Measurements from ENCODE around the gene NFE2L3. TPM values are rescaled to one million over a fixed set of nuclear protein-coding genes. Genes with fewer than 3 reads are reported as not detected.

Gene NFE2L3
- 6.9 and 15.2 TPM in 2 replicates for total RNA-seq (2011; cell fraction: chromatin; rRNA removed; ENCODE audit: low replicate concordance)
- total RNA-seq (2011; cell fraction: nucleolus; rRNA removed), result 7.7 and 8.9 TPM in 2 replicates
- total RNA-seq (2011; cell fraction: nucleoplasm; rRNA removed), result 12.5 and 15.0 TPM in 2 replicates
- 9.1 and 14.1 TPM in 2 replicates for total RNA-seq (2014; rRNA removed)
- 16.2 and 17.0 TPM in 2 replicates for total RNA-seq (2014; rRNA removed; fragmentation: Illumina TruSeq; extraction: Trizol)
- 14.3 and 15.2 TPM in 2 replicates for total RNA-seq (2015; rRNA removed; fragmentation: Illumina TruSeq; extraction: Trizol)
- total RNA-seq (2021), result 11.8 and 12.2 TPM in 2 replicates
- polyA plus RNA-seq (2011; rRNA removed), result 12.4 and 13.7 TPM in 2 replicates
- polyA plus RNA-seq (2011; cell fraction: cytosol; rRNA removed), result 4.6 and 7.2 TPM in 2 replicates
- polyA plus RNA-seq (2011; cell fraction: nucleus; rRNA removed), result 3.7 and 7.1 TPM in 2 replicates
- 7.3 and 11.7 TPM in 2 replicates for polyA plus RNA-seq (2012)
- polyA plus RNA-seq (2014; fragmentation: Illumina TruSeq; extraction: Trizol), result 14.4 and 16.9 TPM in 2 replicates
- polyA plus RNA-seq (2014; fragmentation: Nextera tagmentation; extraction: Ambion mirVana), result 1 to 10 TPM; 2.9 to 4.8 TPM
- 9.5 and 10.7 TPM in 2 replicates for polyA plus RNA-seq (2014; rRNA removed)
- 14.4 and 20.7 TPM in 2 replicates for polyA minus RNA-seq (2011; rRNA and poly(A)+ RNA removed)
- 3.3 and 5.5 TPM in 2 replicates for polyA minus RNA-seq (2011; cell fraction: cytosol; rRNA and poly(A)+ RNA removed)
- 4.0 and 13.1 TPM in 2 replicates for polyA minus RNA-seq (2011; cell fraction: nucleus; rRNA and poly(A)+ RNA removed)
- Bru-seq, nascent RNA, result percentile 63 among the genes with signal in this experiment
- BruChase-seq, experiment 1, labeled RNA remaining after a 2-hour chase, result percentile 57 among the genes with signal in this experiment
- percentile 57 among the genes with signal in this experiment for BruChase-seq, experiment 2, labeled RNA remaining after a 6-hour chase
- long read RNA-seq, experiment 1, transcript NFE2L3-201 (4 exons, 3,686 nt), result major isoform, 86 of 93 reads
- long read RNA-seq, experiment 1, partial matches to known transcripts, result 2 of 93 reads
- long read RNA-seq, experiment 1, other reads (novel, unspliced or antisense), result 4 of 93 reads
- long read RNA-seq, experiment 2, transcript NFE2L3-202 (1 exons, 2,258 nt), result major isoform, 6 of 16 reads
- long read RNA-seq, experiment 2, partial matches to known transcripts, result 2 of 16 reads
- long read RNA-seq, experiment 2, other reads (novel, unspliced or antisense), result 4 of 16 reads
- long read RNA-seq, experiment 3, partial matches to known transcripts, result 0 of 3 reads
- long read RNA-seq, experiment 3, other reads (novel, unspliced or antisense), result 1 of 3 reads

- peaks cover 31 to 38% of the 10 kb centered on the region in 2 experiments for H3K4me1 ChIP-seq (replicated peaks in 1 of 2; ENCODE audit: control insufficient read depth in 2 of 2, insufficient read depth in 2 of 2, low read length in 2 of 2)
- H3K9ac ChIP-seq (ENCODE audit: insufficient read depth in 1 of 2, low read depth in 2 of 2, low read length in 2 of 2), result peak within 1 kb of the TSS; percentile 59 to 87
- ATAC-seq, result peak; percentile 90
- TF ChIP-seq ZBTB1 (CRISPR knock-in tag; IDR thresholded peaks at IDR 0.05; ENCODE audit: borderline replicate concordance, low read depth) (peak; percentile 27; the same call in 1 of the 2 replicates), SP1 (CRISPR knock-in tag; IDR thresholded peaks at IDR 0.05) (peak; percentile 48; the same call in 1 of the 2 replicates), KLF13 (tag; IDR thresholded peaks at IDR 0.05; ENCODE audit: borderline replicate concordance, low read depth) (no peak), L3MBTL2 (IDR thresholded peaks at IDR 0.05) (no peak), NR0B1 (IDR thresholded peaks at IDR 0.05; ENCODE audit: partially characterized antibody) (no peak), MAFG (tag; conservative IDR thresholded peaks at IDR 0.05) (no peak), HINFP (tag; conservative IDR thresholded peaks at IDR 0.05; ENCODE audit: low read depth) (no peak), ADNP (tag; IDR thresholded peaks at IDR 0.05) (no peak), HCFC1 (IDR thresholded peaks at IDR 0.05; ENCODE audit: low read depth, low read length) (no peak), NR2F6 (CRISPR knock-in tag; IDR thresholded peaks at IDR 0.05) (no peak), SMAD1 (IDR thresholded peaks at IDR 0.05; ENCODE audit: low read depth, low read length, partially characterized antibody) (no peak)
Measured at GRCh38 chr7:26151953-26152781, at the start of gene NFE2L3. Gene NFE2L3, plus strand, starts transcription at chr7:26152198. Its CDS starts 301 bp downstream, at chr7:26152499.

More at GRCh38 chr7:26151953-26152781, at the start of gene NFE2L3:
- H3K79me2 ChIP-seq (ENCODE audit: control insufficient read depth, insufficient read depth, low read length), result peaks cover 49% of the 10 kb centered on the region
- intact Hi-C loops (cut with micrococcal nuclease) (loop anchor here (2.0 kb wide), 1 partner anchor 35 kb away; no protein-coding TSS in a partner anchor), in situ Hi-C loops (cut with MboI) (no loop called here)
- no peaks in the 10 kb centered on the region for H3K9me1 ChIP-seq (ENCODE audit: control insufficient read depth, insufficient read depth, low read length)
- no peak for FAIRE-seq
- peak within 1 kb of the TSS; percentile 97 for H2AFZ ChIP-seq (ENCODE audit: low read depth, low read length)
- H3K27me3 ChIP-seq (ENCODE audit: control insufficient read depth in 2 of 2, insufficient read depth in 2 of 2, low read length in 2 of 2), result no peaks in the 10 kb centered on the region
- ChIA-PET POLR2A (interaction anchor here (0.5 to 2.5 kb wide), 14 partner anchors 9 to 208 kb away, joined by 3 to 13 read pairs (median 4); partner anchors contain the start of genes CBX3, HNRNPA2B1 and SNX10), CTCF (ENCODE audit: low intra/inter-chr PET ratio) (interaction anchor here (1.3 kb wide), 1 partner anchor 48 kb away, joined by 4 read pairs; the partner anchor contains the start of gene HNRNPA2B1)
- WGBS (ENCODE audit: insufficient coverage, low coverage, missing lambda C conversion rate), result under 1% methylated on average over 79 of the region's 95 CpGs
- H3K27ac ChIP-seq (ENCODE audit: extremely low read depth, low read depth, low read length), result peak within 1 kb of the TSS; percentile 62; the same call in 2 of the 3 replicates
- peak within 1 kb of the TSS; percentile 75 for H3K4me3 ChIP-seq
- H4K20me1 ChIP-seq (replicated peaks; ENCODE audit: control insufficient read depth, insufficient read depth, low read length), result peaks cover 9% of the 10 kb centered on the region; the same call in 1 of the 2 replicates
- DNase-seq (ENCODE audit: extremely low read depth in 1 of 4, low spot score in 3 of 4), result peak; percentile 91 to 96 (median 94)
- no peaks in the 10 kb centered on the region for H3K9me3 ChIP-seq (replicated peaks; ENCODE audit: control insufficient read depth, insufficient read depth, low read depth, low read length)
- H3K36me3 ChIP-seq (ENCODE audit: control insufficient read depth, insufficient read depth, low read length), result no peaks in the 10 kb centered on the region; the same call in 2 of the 3 replicates
- peak within 1 kb of the TSS; percentile 91 for H3K4me2 ChIP-seq (ENCODE audit: insufficient read depth, low read length)
- BruUV-seq (replicated peaks), result no TSS peak
